Astrocyte of the spinal cord (primary cell): ENCODE data around the gene TIGD3.
A peak's percentile ranks its signal among the peaks of the same experiment; 100 is the strongest.

ENCODE experiments used
- DNase-seq: peaks from one replicate; pipeline ENCODE4 v3.0.0; 2011; ENCODE audit warnings: low read depth, low spot score
- H3K4me3 ChIP-seq: 2 replicates; pipeline ENCODE4 v1.5.1; 2011; ENCODE audit warnings: low read depth, mild to moderate bottlenecking, low read length, moderate library complexity
- CTCF ChIP-seq: IDR thresholded peaks from 2 replicates; pipeline ENCODE4 v1.5.1; 2012; ENCODE audit warnings: low read depth, mild to moderate bottlenecking, low read length, inconsistent platforms
- in situ Hi-C: cut with HindIII; loops from 2 replicates; pipeline ENCODE4 v1.10.0; 2017; ENCODE audit warnings: low sequenced_read_pairs

The TIGD3 gene

GRCh38 chr11:65363770-65364169 lies 9.2 kb downstream of the TIGD3 start:
- H3K4me3 ChIP-seq, result no peak overlapping the region
- DNase-seq, result no peak
- no peak for TF ChIP-seq CTCF
- in situ Hi-C loops, result no loop called here

- peak; percentile 72 for TF ChIP-seq CTCF
- DNase-seq, result peak; percentile 79
- in situ Hi-C loops, result no loop called here
- no peak overlapping the region for H3K4me3 ChIP-seq
Measured at GRCh38 chr11:65366340-65366773, 11.8 kb downstream of the TIGD3 start.

GRCh38 chr11:65370659-65371049 lies 16.1 kb downstream of the TIGD3 start:
- in situ Hi-C loops, result no loop called here

GRCh38 chr11:65373839-65374580 lies 19.5 kb downstream of the TIGD3 start:
- no peak for DNase-seq
- TF ChIP-seq CTCF, result no peak
- in situ Hi-C loops, result no loop called here
- no peak overlapping the region for H3K4me3 ChIP-seq

More at GRCh38 chr11:65370659-65371049, 16.1 kb downstream of the TIGD3 start:
- TF ChIP-seq CTCF, result no peak
- H3K4me3 ChIP-seq, result no peak overlapping the region
- DNase-seq, result no peak

- in situ Hi-C loops, result no loop called here
Measured at GRCh38 chr11:65375012-65375411, 20.5 kb downstream of the TIGD3 start.

GRCh38 chr11:65376138-65376713 lies 21.7 kb downstream of the TIGD3 start:
- TF ChIP-seq CTCF, result no peak
- in situ Hi-C loops, result no loop called here
- DNase-seq, result no peak
- H3K4me3 ChIP-seq, result no peak overlapping the region

More at GRCh38 chr11:65375012-65375411, 20.5 kb downstream of the TIGD3 start:
- H3K4me3 ChIP-seq, result no peak overlapping the region
- TF ChIP-seq CTCF, result no peak
- DNase-seq, result no peak
